A549 (cell line): ENCODE data around the gene CHCHD6. TPM values are rescaled to one million over a fixed set of nuclear protein-coding genes. Genes with fewer than 3 reads are reported as not detected.
A peak's percentile ranks its signal among the peaks of the same experiment; 100 is the strongest.

Source experiments
- ATAC-seq, 2 experiments: fragments of 200-7000 bp in 1 of 2; fragments of >200 bp in 1 of 2; cut with Nextera tagmentation in 1 of 2; cut with Tn5 transposase in 1 of 2; 3 replicates each; pipeline versions ENCODE4 v1.8.0 to v1.9.1; 2018 to 2020; ENCODE audit warnings: mild to moderate bottlenecking in 1 of 2, moderate library complexity in 1 of 2
- CTCF ChIA-PET: fragments of 300-600 bp; sonication (Branson Sonifier 250); formaldehyde crosslinking; extraction: SDS; loops from one replicate; lab custom pipeline; 2021; ENCODE audit warnings: antibody characterized with exemption, inconsistent platforms; lab: Yijun Ruan, JAX
- POLR2A ChIA-PET: fragments of 350-600 bp; formaldehyde crosslinking; extraction: SDS; loops from one replicate; lab custom pipeline; 2021; ENCODE audit warnings: antibody characterized with exemption, inconsistent platforms; lab: Yijun Ruan, JAX
- DNase-seq, 2 experiments: peaks; one replicate each; pipeline versions ENCODE4 v3.0.0 to v3.0.0-alpha.2; 2011 to 2016; ENCODE audit warnings: low read depth in 1 of 2, low spot score in 1 of 2
- FAIRE-seq: peaks from 2 replicates; lab custom pipeline; 2011; peaks lifted over from hg19 to GRCh38; lab: Jason Lieb, UNC
- H3K27ac ChIP-seq, 2 experiments: fragments of >200 bp; sonication (Bioruptor Twin); formaldehyde crosslinking; 3 replicates each; pipeline ENCODE4 v1.5.1; 2016 to 2017
- H3K4me1 ChIP-seq: fragments of >200 bp; sonication (Bioruptor Twin); formaldehyde crosslinking; 3 replicates; pipeline ENCODE4 v1.6.1; 2016
- H3K4me2 ChIP-seq: fragments of >200 bp; sonication (Bioruptor Twin); formaldehyde crosslinking; 3 replicates; pipeline ENCODE4 v1.6.1; 2016
- H3K4me3 ChIP-seq: fragments of >200 bp; sonication (Bioruptor Twin); formaldehyde crosslinking; 3 replicates; pipeline ENCODE4 v1.5.1; 2016
- H3K9me3 ChIP-seq: fragments of >200 bp; sonication (Bioruptor Twin); formaldehyde crosslinking; 3 replicates; pipeline ENCODE4 v1.6.1; 2016
- BHLHE40 ChIP-seq: IDR thresholded peaks from 2 replicates; pipeline ENCODE4 v1.6.1; 2012; ENCODE audit warnings: low read depth, low read length, inconsistent platforms
- CBX2 ChIP-seq: fragments of 200-600 bp; sonication (generic); IDR thresholded peaks from 2 replicates; pipeline ENCODE4 v1.6.1; 2016; ENCODE audit warnings: low read depth, mild to moderate bottlenecking, borderline replicate concordance
- CEBPB ChIP-seq, 2 experiments: fragments of >200 bp in 1 of 2; sonication (Bioruptor Twin) in 1 of 2; formaldehyde crosslinking in 1 of 2; IDR thresholded peaks; 2 replicates each; pipeline ENCODE4 v1.6.1; 2012 to 2016
- CHD2 ChIP-seq: fragments of 150-350 bp; IDR thresholded peaks from 2 replicates; pipeline ENCODE4 v1.6.1; 2014; ENCODE audit warnings: low read length; ENCODE audit not compliant: partially characterized antibody
- CHD4 ChIP-seq: fragments of 200-600 bp; sonication (generic); IDR thresholded peaks from 2 replicates; pipeline ENCODE4 v1.6.1; 2016; ENCODE audit warnings: antibody characterized with exemption, mild to moderate bottlenecking, borderline replicate concordance
- EHF ChIP-seq: fragments of 250-450 bp; sonication (Bioruptor Pico); IDR thresholded peaks from 2 replicates; pipeline ENCODE4 v1.5.0; 2020; ENCODE audit warnings: mild to moderate bottlenecking
- EHMT2 ChIP-seq: fragments of 200-600 bp; sonication (generic); IDR thresholded peaks from 2 replicates; pipeline ENCODE4 v1.6.1; 2016; ENCODE audit warnings: antibody characterized with exemption, low read depth, mild to moderate bottlenecking, moderate library complexity
- ESRRA ChIP-seq: fragments of 150-350 bp; IDR thresholded peaks from 2 replicates; pipeline ENCODE4 v1.6.1; 2014; ENCODE audit warnings: mild to moderate bottlenecking, low read length, borderline replicate concordance
- FOSB ChIP-seq: fragments of 250-450 bp; sonication (Bioruptor Pico); IDR thresholded peaks from 2 replicates; pipeline ENCODE4 v1.5.0; 2020; ENCODE audit warnings: mild to moderate bottlenecking, moderate library complexity
- FOSL2 ChIP-seq, 2 experiments: fragments of 450-650 bp in 1 of 2; fragments of >200 bp in 1 of 2; sonication (Bioruptor Twin) in 1 of 2; formaldehyde crosslinking; IDR thresholded peaks; 2 replicates each; pipeline versions ENCODE4 v1.5.0 to v1.6.1; 2016 to 2020; ENCODE audit warnings: mild to moderate bottlenecking in 1 of 2, moderate library complexity in 1 of 2
- GATA3 ChIP-seq: IDR thresholded peaks from 2 replicates; pipeline ENCODE4 v1.6.1; 2012; ENCODE audit warnings: borderline replicate concordance
- HDAC2 ChIP-seq: fragments of 200-600 bp; sonication (generic); IDR thresholded peaks from 2 replicates; pipeline ENCODE4 v1.6.1; 2016
- JUN ChIP-seq, 2 experiments: fragments of >200 bp; sonication (Bioruptor Twin); formaldehyde crosslinking; IDR thresholded peaks; 2 replicates in 1 of 2; 3 replicates in 1 of 2; pipeline ENCODE4 v1.6.1; 2016 to 2017
- JUNB ChIP-seq: fragments of >200 bp; sonication (Bioruptor Twin); formaldehyde crosslinking; IDR thresholded peaks from 2 replicates; pipeline ENCODE4 v1.6.1; 2016
- KDM1A ChIP-seq: fragments of 200-600 bp; sonication (generic); IDR thresholded peaks from 2 replicates; pipeline ENCODE4 v1.6.1; 2016; ENCODE audit warnings: low read depth, mild to moderate bottlenecking
- KDM5A ChIP-seq: fragments of 200-600 bp; sonication (generic); IDR thresholded peaks from 2 replicates; pipeline ENCODE4 v1.6.1; 2016; ENCODE audit warnings: antibody characterized with exemption, mild to moderate bottlenecking
- NPAS2 ChIP-seq: fragments of 250-450 bp; sonication (Bioruptor Pico); IDR thresholded peaks from 2 replicates; pipeline ENCODE4 v1.8.0; 2022; ENCODE audit warnings: mild to moderate bottlenecking, moderate library complexity, borderline replicate concordance
- PBX3 ChIP-seq: IDR thresholded peaks from 2 replicates; pipeline ENCODE4 v1.6.1; 2012
- PHF8 ChIP-seq: fragments of 200-600 bp; sonication (generic); IDR thresholded peaks from 2 replicates; pipeline ENCODE4 v1.6.1; 2016; ENCODE audit warnings: low read depth, mild to moderate bottlenecking, antibody characterized with exemption, moderate library complexity, borderline replicate concordance
- POLR2AphosphoS2 ChIP-seq: conservative IDR thresholded peaks from 2 replicates; pipeline ENCODE4 v1.6.1; 2012; ENCODE audit warnings: low read length, improper control_type of control experiment, inconsistent platforms
- RAD21 ChIP-seq, 2 experiments: fragments of >200 bp in 1 of 2; sonication (Bioruptor Twin) in 1 of 2; formaldehyde crosslinking in 1 of 2; IDR thresholded peaks in 1 of 2; conservative IDR thresholded peaks in 1 of 2; 2 replicates in 1 of 2; 3 replicates in 1 of 2; pipeline ENCODE4 v1.6.1; 2012 to 2018; ENCODE audit warnings: inconsistent platforms in 1 of 2
- RARB ChIP-seq: fragments of 250-450 bp; sonication (Bioruptor Pico); IDR thresholded peaks from 2 replicates; pipeline ENCODE4 v1.8.0; 2021; ENCODE audit warnings: mild to moderate bottlenecking, moderate library complexity
- RCOR1 ChIP-seq: fragments of 150-350 bp; IDR thresholded peaks from 2 replicates; pipeline ENCODE4 v1.6.1; 2014; ENCODE audit warnings: antibody characterized with exemption, low read length, low read depth
- RFX5 ChIP-seq: fragments of 450-650 bp; IDR thresholded peaks from 2 replicates; pipeline ENCODE4 v1.7.1; 2014; ENCODE audit warnings: antibody characterized with exemption, mild to moderate bottlenecking, moderate library complexity
- TP53 ChIP-seq: fragments of 250-450 bp; sonication (Bioruptor Pico); IDR thresholded peaks from 2 replicates; pipeline ENCODE4 v1.5.0; 2021; ENCODE audit warnings: mild to moderate bottlenecking, moderate library complexity
- ZC3H11A ChIP-seq: fragments of 450-650 bp; IDR thresholded peaks from 2 replicates; pipeline ENCODE4 v1.6.1; 2014; ENCODE audit warnings: antibody characterized with exemption, mild to moderate bottlenecking
- ZFP36 ChIP-seq: fragments of 450-650 bp; IDR thresholded peaks from 2 replicates; pipeline ENCODE4 v1.6.1; 2014; ENCODE audit warnings: borderline replicate concordance; ENCODE audit not compliant: partially characterized antibody
- ZNF302 ChIP-seq: fragments of 250-450 bp; sonication (Bioruptor Pico); IDR thresholded peaks from 2 replicates; pipeline ENCODE4 v1.9.0; 2021; ENCODE audit warnings: inconsistent platforms, mild to moderate bottlenecking, moderate library complexity
- ZSCAN20 ChIP-seq: fragments of 250-450 bp; sonication (Bioruptor Pico); IDR thresholded peaks from 2 replicates; pipeline ENCODE4 v1.8.0; 2022; ENCODE audit warnings: mild to moderate bottlenecking, moderate library complexity
- WGBS: methylation state at CpG from one replicate; pipeline ENCODE4 v1.1.6; 2017; ENCODE audit errors: missing lambda C conversion rate; 5-methylcytosine and 5-hydroxymethylcytosine counted together
- polyA plus RNA-seq, 4 experiments: library from polyadenylated mRNA; depleted of rRNA in 3 of 4; stranded (reverse); fragments of >200 nt; fragmentation: RNase III in 1 of 4; extraction: RNeasy Plus Mini Kit Qiagen cat#74134 plus additional on column Dnase treatment in 1 of 4; gene quantifications; 2 replicates in 3 of 4; 3 replicates in 1 of 4; pipeline ENCODE4 v1.2.3, GENCODE V29; 2011 to 2017
- TF ChIP-seq, protein P1 (sequence below): fragments of 150-350 bp; IDR thresholded peaks from 2 replicates; pipeline ENCODE4 v1.6.1; 2014; ENCODE audit warnings: low read depth, mild to moderate bottlenecking, low read length

CHCHD6 gene
- polyA plus RNA-seq, 2 of the 4 experiments (the other 2 are of a cell fraction), result 15.0 to 18.1 TPM

DNA sequence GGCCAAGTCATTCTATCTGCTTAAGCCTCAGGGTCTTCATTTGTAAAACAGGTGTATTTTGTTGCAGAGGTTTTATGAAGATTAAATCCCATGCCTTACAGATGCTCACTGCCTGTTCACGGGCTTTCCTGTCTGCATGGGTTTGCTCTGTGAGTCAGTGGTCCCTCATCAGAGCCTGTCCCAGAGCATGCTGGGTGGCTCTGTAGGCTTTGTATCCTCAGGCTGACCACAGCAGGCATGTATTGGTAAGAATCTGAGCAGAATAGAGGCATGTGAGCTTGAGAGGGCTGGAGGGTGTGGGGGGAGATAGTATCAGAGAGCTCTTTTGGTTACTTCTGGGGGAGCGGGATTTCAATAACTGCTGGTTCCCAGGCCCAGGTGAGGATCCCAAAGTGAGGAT, 233.5 kb downstream of the CHCHD6 start:
- no peak for FAIRE-seq
- ATAC-seq, result no peak
- POLR2A ChIA-PET, result no interaction called here
- Histone ChIP-seq H3K27ac (no peak overlapping the region), H3K9me3 (no peaks in the 10 kb centered on the region)
- WGBS, result 76% methylated on average over 2 of the region's 2 CpGs
- CTCF ChIA-PET, result interaction anchor here (1.1 kb wide), 1 partner anchor 45 kb away, joined by 4 read pairs; the partner anchor contains the start of gene PLXNA1
- no peak for DNase-seq
- no peak for TF ChIP-seq RAD21 (conservative IDR thresholded peaks at IDR 0.05 in 1 of 2, IDR thresholded peaks at IDR 0.05 in 1 of 2)
- no peak for TF ChIP-seq ZSCAN20 (CRISPR knock-in tag)
- TF ChIP-seq EHF (CRISPR knock-in tag), result no peak
- TF ChIP-seq RARB, result no peak
- TF ChIP-seq, all 56 proteins: peak for 0
- no peak overlapping the region for H3K4me3 ChIP-seq
- H3K4me1 ChIP-seq, result no peaks in the 10 kb centered on the region
- H3K4me2 ChIP-seq, result no peak overlapping the region

DNA sequence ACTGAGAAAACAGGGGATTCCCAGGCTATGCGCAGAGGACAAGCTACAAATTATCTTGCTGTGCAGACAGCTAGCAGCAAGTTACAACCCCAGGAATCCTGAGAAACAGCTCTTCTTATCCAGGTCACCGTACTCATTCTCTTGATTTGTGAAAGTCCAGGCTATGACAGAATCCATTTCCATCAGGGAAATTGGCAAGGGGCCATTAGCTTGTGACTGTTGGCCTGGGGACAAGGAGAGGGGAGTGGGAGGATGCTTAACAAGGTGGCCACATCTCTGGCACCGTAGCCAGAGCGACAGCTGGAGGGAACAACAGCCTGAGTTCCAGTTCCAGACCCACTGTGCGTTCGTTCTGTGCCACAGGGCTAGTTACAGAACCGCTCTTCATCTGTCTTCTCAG, 233.9 kb downstream of the CHCHD6 start:
- Histone ChIP-seq H3K9me3 (no peaks in the 10 kb centered on the region), H3K4me1 (no peaks in the 10 kb centered on the region), H3K4me2 (no peak overlapping the region), H3K4me3 (no peak overlapping the region), H3K27ac (no peak overlapping the region)
- DNase-seq, result no peak
- ChIA-PET POLR2A (no interaction called here), CTCF (interaction anchor here (0.8 kb wide), 1 partner anchor 45 kb away, joined by 3 read pairs; the partner anchor contains the start of gene PLXNA1)
- FAIRE-seq, result no peak
- TF ChIP-seq KDM1A, result no peak
- no peak for ATAC-seq
- WGBS, result 80% methylated on average over 4 of the region's 7 CpGs

- H3K9me3 ChIP-seq, result no peaks in the 10 kb centered on the region
These were observed 234.7 kb downstream of the CHCHD6 start for GRCh38 chr3:126938520-126939337.

GRCh38 chr3:126939338-126939718, 235.3 kb downstream of the CHCHD6 start:
- no peak for TF ChIP-seq ZSCAN20 (CRISPR knock-in tag)
- TF ChIP-seq PBX3, result no peak
- no peak for TF ChIP-seq ZC3H11A
- TF ChIP-seq BHLHE40, result no peak
- no peak for TF ChIP-seq KDM5A
- TF ChIP-seq JUNB, result no peak
- no peak for TF ChIP-seq ZFP36
- no peak for TF ChIP-seq EHMT2
- TF ChIP-seq, protein P1, sequence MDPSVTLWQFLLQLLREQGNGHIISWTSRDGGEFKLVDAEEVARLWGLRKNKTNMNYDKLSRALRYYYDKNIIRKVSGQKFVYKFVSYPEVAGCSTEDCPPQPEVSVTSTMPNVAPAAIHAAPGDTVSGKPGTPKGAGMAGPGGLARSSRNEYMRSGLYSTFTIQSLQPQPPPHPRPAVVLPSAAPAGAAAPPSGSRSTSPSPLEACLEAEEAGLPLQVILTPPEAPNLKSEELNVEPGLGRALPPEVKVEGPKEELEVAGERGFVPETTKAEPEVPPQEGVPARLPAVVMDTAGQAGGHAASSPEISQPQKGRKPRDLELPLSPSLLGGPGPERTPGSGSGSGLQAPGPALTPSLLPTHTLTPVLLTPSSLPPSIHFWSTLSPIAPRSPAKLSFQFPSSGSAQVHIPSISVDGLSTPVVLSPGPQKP, result no peak
- TF ChIP-seq PHF8, result no peak
- TF ChIP-seq RFX5, result no peak
- TF ChIP-seq JUN (IDR thresholded peaks at IDR 0.05), result no peak
- no peak for TF ChIP-seq ZNF302 (CRISPR knock-in tag)
- TF ChIP-seq CEBPB (IDR thresholded peaks at IDR 0.05), result no peak
- no peak for TF ChIP-seq FOSL2 (IDR thresholded peaks at IDR 0.05)
- TF ChIP-seq FOSL2 (CRISPR knock-in tag; IDR thresholded peaks at IDR 0.05), result no peak
- no peak for TF ChIP-seq RCOR1
- no peak for TF ChIP-seq CHD2
- no peak for TF ChIP-seq POLR2AphosphoS2
- TF ChIP-seq, all 56 proteins: peak for 0

More at GRCh38 chr3:126938520-126939337, 234.7 kb downstream of the CHCHD6 start:
- no peak for ATAC-seq
- Histone ChIP-seq H3K4me2 (no peak overlapping the region), H3K27ac (no peak overlapping the region), H3K4me3 (no peak overlapping the region), H3K4me1 (no peaks in the 10 kb centered on the region)
- FAIRE-seq, result no peak
- WGBS, result 76% methylated on average over 8 of the region's 8 CpGs
- no peak for DNase-seq
- CTCF ChIA-PET, result interaction anchor here (0.6 to 1.0 kb wide), 4 partner anchors 13 to 1500 kb away, joined by 3 read pairs; partner anchors contain the start of gene PLXNA1
- no peak for TF ChIP-seq CBX2
- no peak for TF ChIP-seq POLR2AphosphoS2
- TF ChIP-seq NPAS2 (CRISPR knock-in tag), result no peak
- no peak for TF ChIP-seq CHD2
- TF ChIP-seq JUN (IDR thresholded peaks at IDR 0.05), result no peak
- TF ChIP-seq FOSL2 (IDR thresholded peaks at IDR 0.05), result no peak
- TF ChIP-seq FOSL2 (CRISPR knock-in tag; IDR thresholded peaks at IDR 0.05), result no peak
- TF ChIP-seq EHMT2, result no peak
- no peak for TF ChIP-seq FOSB
- no peak for TF ChIP-seq ESRRA
- TF ChIP-seq CEBPB (IDR thresholded peaks at IDR 0.05), result no peak
- no peak for TF ChIP-seq CHD4
- no peak for TF ChIP-seq GATA3
- TF ChIP-seq TP53 (CRISPR knock-in tag), result no peak
- TF ChIP-seq HDAC2, result no peak
- POLR2A ChIA-PET, result no interaction called here

More at GRCh38 chr3:126939338-126939718, 235.3 kb downstream of the CHCHD6 start:
- no peak overlapping the region for H3K4me3 ChIP-seq
- no peak overlapping the region for H3K27ac ChIP-seq
- FAIRE-seq (no peak), DNase-seq (peak in 1 of 2 experiments; percentile 9), ATAC-seq (no peak)
- ChIA-PET CTCF (interaction anchor here (0.6 to 1.0 kb wide), 3 partner anchors 12 to 1501 kb away, joined by 3 read pairs; no protein-coding TSS in a partner anchor), POLR2A (no interaction called here)
- no peaks in the 10 kb centered on the region for H3K9me3 ChIP-seq
- H3K4me2 ChIP-seq, result no peak overlapping the region
- WGBS, result 65% methylated on average over 4 of the region's 4 CpGs
- H3K4me1 ChIP-seq, result no peaks in the 10 kb centered on the region
